Measurements from ENCODE around the gene ALG12.

DNA sequence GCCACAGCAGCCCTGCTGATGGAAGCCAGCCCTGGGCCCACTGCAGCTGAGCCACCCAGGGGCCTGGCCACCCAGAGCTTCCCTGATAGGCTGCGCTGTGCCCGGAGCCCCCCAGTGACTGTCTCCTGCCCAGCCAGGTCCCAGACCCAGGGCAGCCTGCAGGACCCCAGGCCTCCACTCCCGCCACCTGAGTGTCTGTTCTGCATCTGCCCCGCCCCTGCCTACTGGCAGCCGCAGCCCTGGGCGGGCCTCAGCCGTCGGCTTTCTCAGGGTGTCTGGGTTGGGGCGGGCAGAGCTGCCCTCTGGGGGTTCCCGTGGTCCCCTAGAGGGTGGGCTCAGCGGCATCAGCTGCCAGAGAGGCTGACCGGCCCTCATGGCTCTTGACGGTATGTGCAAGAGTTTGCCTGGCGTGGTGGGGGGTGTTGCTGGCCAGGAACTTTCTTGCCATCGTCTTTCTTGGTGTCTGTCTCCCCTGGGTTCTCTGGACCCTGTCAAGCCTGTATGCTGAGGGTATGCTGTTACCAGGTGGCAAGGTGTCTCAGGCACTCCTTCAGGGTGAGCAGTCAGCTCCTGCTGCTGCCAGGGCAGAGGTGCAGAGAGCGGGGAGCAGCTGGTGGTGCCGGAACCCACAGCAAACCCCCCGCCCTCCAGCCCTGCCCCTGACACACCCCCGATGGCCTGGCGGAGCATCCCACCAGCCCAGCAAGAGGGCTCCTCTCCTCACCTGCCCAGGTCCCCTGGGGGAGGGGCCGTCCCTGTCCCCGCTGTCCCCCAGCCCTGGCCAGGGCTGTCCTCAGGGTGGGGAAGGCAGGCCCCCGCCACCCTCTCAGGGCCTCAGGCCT is 30.1 kb upstream of the ALG12 start:
- TF ChIP-seq HDAC6 (IDR thresholded peaks at IDR 0.05; ENCODE audit: low read depth, low read length) = no peak
- TF ChIP-seq POLR2A (IDR thresholded peaks at IDR 0.05; ENCODE audit: control extremely low read depth in 1 of 2, low read depth in 2 of 2, low read length in 2 of 2) = no peak
- TF ChIP-seq, protein P1, sequence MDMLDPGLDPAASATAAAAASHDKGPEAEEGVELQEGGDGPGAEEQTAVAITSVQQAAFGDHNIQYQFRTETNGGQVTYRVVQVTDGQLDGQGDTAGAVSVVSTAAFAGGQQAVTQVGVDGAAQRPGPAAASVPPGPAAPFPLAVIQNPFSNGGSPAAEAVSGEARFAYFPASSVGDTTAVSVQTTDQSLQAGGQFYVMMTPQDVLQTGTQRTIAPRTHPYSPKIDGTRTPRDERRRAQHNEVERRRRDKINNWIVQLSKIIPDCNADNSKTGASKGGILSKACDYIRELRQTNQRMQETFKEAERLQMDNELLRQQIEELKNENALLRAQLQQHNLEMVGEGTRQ (IDR thresholded peaks at IDR 0.05; ENCODE audit: low read length) = no peak
- TF ChIP-seq CEBPB (IDR thresholded peaks at IDR 0.05; ENCODE audit: low read depth, low read length) = no peak
- TF ChIP-seq EZH2 (IDR thresholded peaks at IDR 0.05; ENCODE audit: low read depth, low read length, severe bottlenecking) = no peak
- TF ChIP-seq, protein P2, sequence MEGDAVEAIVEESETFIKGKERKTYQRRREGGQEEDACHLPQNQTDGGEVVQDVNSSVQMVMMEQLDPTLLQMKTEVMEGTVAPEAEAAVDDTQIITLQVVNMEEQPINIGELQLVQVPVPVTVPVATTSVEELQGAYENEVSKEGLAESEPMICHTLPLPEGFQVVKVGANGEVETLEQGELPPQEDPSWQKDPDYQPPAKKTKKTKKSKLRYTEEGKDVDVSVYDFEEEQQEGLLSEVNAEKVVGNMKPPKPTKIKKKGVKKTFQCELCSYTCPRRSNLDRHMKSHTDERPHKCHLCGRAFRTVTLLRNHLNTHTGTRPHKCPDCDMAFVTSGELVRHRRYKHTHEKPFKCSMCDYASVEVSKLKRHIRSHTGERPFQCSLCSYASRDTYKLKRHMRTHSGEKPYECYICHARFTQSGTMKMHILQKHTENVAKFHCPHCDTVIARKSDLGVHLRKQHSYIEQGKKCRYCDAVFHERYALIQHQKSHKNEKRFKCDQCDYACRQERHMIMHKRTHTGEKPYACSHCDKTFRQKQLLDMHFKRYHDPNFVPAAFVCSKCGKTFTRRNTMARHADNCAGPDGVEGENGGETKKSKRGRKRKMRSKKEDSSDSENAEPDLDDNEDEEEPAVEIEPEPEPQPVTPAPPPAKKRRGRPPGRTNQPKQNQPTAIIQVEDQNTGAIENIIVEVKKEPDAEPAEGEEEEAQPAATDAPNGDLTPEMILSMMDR (IDR thresholded peaks at IDR 0.05; ENCODE audit: control extremely low read depth in 1 of 3, insufficient read depth in 1 of 3, low read depth in 1 of 3, low read length in 3 of 3) = no peak
- TF ChIP-seq NRF1 (IDR thresholded peaks at IDR 0.05; ENCODE audit: low read depth, low read length) = no peak
- no peak for TF ChIP-seq TCF12 (IDR thresholded peaks at IDR 0.05; ENCODE audit: low read depth, low read length)
- no peak for TF ChIP-seq SRF (IDR thresholded peaks at IDR 0.05; ENCODE audit: low read depth, low read length)
- TF ChIP-seq KDM5A (IDR thresholded peaks at IDR 0.05; ENCODE audit: low read length) = no peak

All from H1 (cell line).